ENCODE results near the gene NPB.

NPB gene

GRCh38 chr17:81869221-81870130, 32.6 kb upstream of the NPB start:
- DNase-seq (ENCODE audit: low spot score) = no peak

- no peak for DNase-seq (ENCODE audit: low spot score)
Observed at GRCh38 chr17:81870131-81870980, 31.7 kb upstream of the NPB start.

- DNase-seq (ENCODE audit: low spot score) = no peak
Observed at GRCh38 chr17:81870981-81871386, 31.1 kb upstream of the NPB start, which contains the start of gene ARHGDIA. Gene ARHGDIA, minus strand, starts transcription at chr17:81871337. Its CDS starts 1,407 bp downstream, at chr17:81869930.

GRCh38 chr17:81871387-81872230, 30.4 kb upstream of the NPB start:
- peak; percentile 98 for DNase-seq (ENCODE audit: low spot score)

GRCh38 chr17:81877569-81877968, 24.5 kb upstream of the NPB start:
- DNase-seq (ENCODE audit: low spot score) = no peak

- DNase-seq (ENCODE audit: low spot score) = no peak
Observed at GRCh38 chr17:81878294-81878693, 23.7 kb upstream of the NPB start.

GRCh38 chr17:81879121-81879520, 22.9 kb upstream of the NPB start:
- no peak for DNase-seq (ENCODE audit: low spot score)

GRCh38 chr17:81884520-81884919, 17.5 kb upstream of the NPB start:
- no peak for DNase-seq (ENCODE audit: low spot score)

GRCh38 chr17:81884968-81885367, 17.1 kb upstream of the NPB start:
- no peak for DNase-seq (ENCODE audit: low spot score)

- DNase-seq (ENCODE audit: low spot score) = no peak
Observed at GRCh38 chr17:81885454-81885853, 16.6 kb upstream of the NPB start.

GRCh38 chr17:81885869-81886548, 16.0 kb upstream of the NPB start:
- DNase-seq (ENCODE audit: low spot score) = peak; percentile 63

GRCh38 chr17:81888105-81888987, 13.7 kb upstream of the NPB start:
- no peak for DNase-seq (ENCODE audit: low spot score)

GRCh38 chr17:81888988-81889595, 12.9 kb upstream of the NPB start:
- DNase-seq (ENCODE audit: low spot score) = no peak

GRCh38 chr17:81889602-81890001, 12.4 kb upstream of the NPB start:
- no peak for DNase-seq (ENCODE audit: low spot score)

GRCh38 chr17:81890447-81891302, 11.4 kb upstream of the NPB start:
- no peak for DNase-seq (ENCODE audit: low spot score)

- DNase-seq (ENCODE audit: low spot score) = no peak
Observed at GRCh38 chr17:81891303-81891552, 10.8 kb upstream of the NPB start.

- DNase-seq (ENCODE audit: low spot score) = no peak
Observed at GRCh38 chr17:81895400-81895799, 6.6 kb upstream of the NPB start.

GRCh38 chr17:81898029-81898866, 3.8 kb upstream of the NPB start:
- peak; percentile 81 for DNase-seq (ENCODE audit: low spot score)
